ENCODE results near the gene KRCC1. TPM values are rescaled to one million over a fixed set of nuclear protein-coding genes. Genes with fewer than 3 reads are reported as not detected.

Gene KRCC1
- total and polyA plus RNA-seq, 2 experiments from 2014 or later, result 10.3 to 12.5 TPM

DNA sequence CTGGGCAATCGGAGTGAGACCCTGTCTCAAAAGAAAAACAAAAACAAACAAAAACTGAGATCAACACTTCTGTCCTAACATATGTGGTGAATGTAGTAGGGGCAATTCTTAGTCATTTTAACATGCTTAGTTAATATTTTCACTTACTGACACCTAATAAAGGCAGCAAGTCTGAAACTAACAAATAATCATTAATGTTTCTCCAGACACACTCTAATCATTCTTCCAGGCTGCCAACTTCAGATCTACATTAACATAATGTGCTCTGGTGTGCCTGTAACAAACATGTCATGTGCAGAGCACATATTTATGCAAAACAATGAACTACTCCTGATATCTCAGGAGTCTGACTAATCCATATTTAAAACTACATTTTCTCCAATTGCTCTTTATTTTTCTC is 6.0 kb downstream of the KRCC1 start:
- no peaks in the 10 kb centered on the region for H3K9me2 ChIP-seq (ENCODE audit: insufficient read depth)
- DNase-seq (ENCODE audit: low spot score) (no peak), ATAC-seq (no peak)
- H3K9me3 Mint-ChIP-seq, result peaks cover 2% of the 10 kb centered on the region; the same call in 1 of the 3 replicates
- H3K4me3 ChIP-seq, result no peak overlapping the region
- no peaks in the 10 kb centered on the region for H3K27me3 Mint-ChIP-seq (ENCODE audit: insufficient read depth, low read depth, poor library complexity)
- no peak overlapping the region for H3K27ac ChIP-seq (ENCODE audit: low read depth)
- H3K4me3 Mint-ChIP-seq, result no peak overlapping the region
- H3K36me3 Mint-ChIP-seq (ENCODE audit: low read depth), result peaks cover 2% of the 10 kb centered on the region; the same call in 1 of the 3 replicates
- peaks cover 5% of the 10 kb centered on the region; the same call in 1 of the 2 replicates for H4K20me1 ChIP-seq (replicated peaks; ENCODE audit: insufficient read depth)
- H3K27ac Mint-ChIP-seq, result no peak overlapping the region
- H3K79me2 ChIP-seq (replicated peaks; ENCODE audit: insufficient read depth), result peaks cover 23% of the 10 kb centered on the region
- H3K27me3 ChIP-seq (ENCODE audit: insufficient read depth), result no peaks in the 10 kb centered on the region
- H3K4me1 Mint-ChIP-seq, result peaks cover 13% of the 10 kb centered on the region; the same call in 2 of the 3 replicates
- no peak overlapping the region for H2AFZ ChIP-seq
- H3F3A ChIP-seq (replicated peaks; ENCODE audit: low read depth), result no peaks in the 10 kb centered on the region
- H3K4me2 ChIP-seq, result no peak overlapping the region
- no peaks in the 10 kb centered on the region for H3K36me3 ChIP-seq (ENCODE audit: insufficient read depth)
- TF ChIP-seq STAT1 (IDR thresholded peaks at IDR 0.05; ENCODE audit: unreplicated experiment) (no peak), ZNF331 (CRISPR knock-in tag; IDR thresholded peaks at IDR 0.05; ENCODE audit: low read depth) (no peak), POLR2AphosphoS5 (IDR thresholded peaks at IDR 0.05; ENCODE audit: low read depth) (no peak)
- TF ChIP-seq, protein P1, sequence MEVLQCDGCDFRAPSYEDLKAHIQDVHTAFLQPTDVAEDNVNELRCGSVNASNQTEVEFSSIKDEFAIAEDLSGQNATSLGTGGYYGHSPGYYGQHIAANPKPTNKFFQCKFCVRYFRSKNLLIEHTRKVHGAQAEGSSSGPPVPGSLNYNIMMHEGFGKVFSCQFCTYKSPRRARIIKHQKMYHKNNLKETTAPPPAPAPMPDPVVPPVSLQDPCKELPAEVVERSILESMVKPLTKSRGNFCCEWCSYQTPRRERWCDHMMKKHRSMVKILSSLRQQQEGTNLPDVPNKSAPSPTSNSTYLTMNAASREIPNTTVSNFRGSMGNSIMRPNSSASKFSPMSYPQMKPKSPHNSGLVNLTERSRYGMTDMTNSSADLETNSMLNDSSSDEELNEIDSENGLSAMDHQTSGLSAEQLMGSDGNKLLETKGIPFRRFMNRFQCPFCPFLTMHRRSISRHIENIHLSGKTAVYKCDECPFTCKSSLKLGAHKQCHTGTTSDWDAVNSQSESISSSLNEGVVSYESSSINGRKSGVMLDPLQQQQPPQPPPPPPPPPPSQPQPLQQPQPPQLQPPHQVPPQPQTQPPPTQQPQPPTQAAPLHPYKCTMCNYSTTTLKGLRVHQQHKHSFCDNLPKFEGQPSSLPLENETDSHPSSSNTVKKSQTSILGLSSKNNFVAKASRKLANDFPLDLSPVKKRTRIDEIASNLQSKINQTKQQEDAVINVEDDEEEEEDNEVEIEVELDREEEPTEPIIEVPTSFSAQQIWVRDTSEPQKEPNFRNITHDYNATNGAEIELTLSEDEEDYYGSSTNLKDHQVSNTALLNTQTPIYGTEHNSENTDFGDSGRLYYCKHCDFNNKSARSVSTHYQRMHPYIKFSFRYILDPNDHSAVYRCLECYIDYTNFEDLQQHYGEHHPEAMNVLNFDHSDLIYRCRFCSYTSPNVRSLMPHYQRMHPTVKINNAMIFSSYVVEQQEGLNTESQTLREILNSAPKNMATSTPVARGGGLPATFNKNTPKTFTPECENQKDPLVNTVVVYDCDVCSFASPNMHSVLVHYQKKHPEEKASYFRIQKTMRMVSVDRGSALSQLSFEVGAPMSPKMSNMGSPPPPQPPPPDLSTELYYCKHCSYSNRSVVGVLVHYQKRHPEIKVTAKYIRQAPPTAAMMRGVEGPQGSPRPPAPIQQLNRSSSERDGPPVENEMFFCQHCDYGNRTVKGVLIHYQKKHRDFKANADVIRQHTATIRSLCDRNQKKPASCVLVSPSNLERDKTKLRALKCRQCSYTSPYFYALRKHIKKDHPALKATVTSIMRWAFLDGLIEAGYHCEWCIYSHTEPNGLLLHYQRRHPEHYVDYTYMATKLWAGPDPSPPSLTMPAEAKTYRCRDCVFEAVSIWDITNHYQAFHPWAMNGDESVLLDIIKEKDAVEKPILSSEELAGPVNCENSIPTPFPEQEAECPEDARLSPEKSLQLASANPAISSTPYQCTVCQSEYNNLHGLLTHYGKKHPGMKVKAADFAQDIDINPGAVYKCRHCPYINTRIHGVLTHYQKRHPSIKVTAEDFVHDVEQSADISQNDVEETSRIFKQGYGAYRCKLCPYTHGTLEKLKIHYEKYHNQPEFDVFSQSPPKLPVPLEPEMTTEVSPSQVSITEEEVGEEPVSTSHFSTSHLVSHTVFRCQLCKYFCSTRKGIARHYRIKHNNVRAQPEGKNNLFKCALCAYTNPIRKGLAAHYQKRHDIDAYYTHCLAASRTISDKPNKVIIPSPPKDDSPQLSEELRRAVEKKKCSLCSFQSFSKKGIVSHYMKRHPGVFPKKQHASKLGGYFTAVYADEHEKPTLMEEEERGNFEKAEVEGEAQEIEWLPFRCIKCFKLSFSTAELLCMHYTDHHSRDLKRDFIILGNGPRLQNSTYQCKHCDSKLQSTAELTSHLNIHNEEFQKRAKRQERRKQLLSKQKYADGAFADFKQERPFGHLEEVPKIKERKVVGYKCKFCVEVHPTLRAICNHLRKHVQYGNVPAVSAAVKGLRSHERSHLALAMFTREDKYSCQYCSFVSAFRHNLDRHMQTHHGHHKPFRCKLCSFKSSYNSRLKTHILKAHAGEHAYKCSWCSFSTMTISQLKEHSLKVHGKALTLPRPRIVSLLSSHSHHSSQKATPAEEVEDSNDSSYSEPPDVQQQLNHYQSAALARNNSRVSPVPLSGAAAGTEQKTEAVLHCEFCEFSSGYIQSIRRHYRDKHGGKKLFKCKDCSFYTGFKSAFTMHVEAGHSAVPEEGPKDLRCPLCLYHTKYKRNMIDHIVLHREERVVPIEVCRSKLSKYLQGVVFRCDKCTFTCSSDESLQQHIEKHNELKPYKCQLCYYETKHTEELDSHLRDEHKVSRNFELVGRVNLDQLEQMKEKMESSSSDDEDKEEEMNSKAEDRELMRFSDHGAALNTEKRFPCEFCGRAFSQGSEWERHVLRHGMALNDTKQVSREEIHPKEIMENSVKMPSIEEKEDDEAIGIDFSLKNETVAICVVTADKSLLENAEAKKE (CRISPR knock-in tag; IDR thresholded peaks at IDR 0.05), result no peak
- TF ChIP-seq, protein P2, sequence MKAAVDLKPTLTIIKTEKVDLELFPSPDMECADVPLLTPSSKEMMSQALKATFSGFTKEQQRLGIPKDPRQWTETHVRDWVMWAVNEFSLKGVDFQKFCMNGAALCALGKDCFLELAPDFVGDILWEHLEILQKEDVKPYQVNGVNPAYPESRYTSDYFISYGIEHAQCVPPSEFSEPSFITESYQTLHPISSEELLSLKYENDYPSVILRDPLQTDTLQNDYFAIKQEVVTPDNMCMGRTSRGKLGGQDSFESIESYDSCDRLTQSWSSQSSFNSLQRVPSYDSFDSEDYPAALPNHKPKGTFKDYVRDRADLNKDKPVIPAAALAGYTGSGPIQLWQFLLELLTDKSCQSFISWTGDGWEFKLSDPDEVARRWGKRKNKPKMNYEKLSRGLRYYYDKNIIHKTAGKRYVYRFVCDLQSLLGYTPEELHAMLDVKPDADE (IDR thresholded peaks at IDR 0.05), result no peak
- TF ChIP-seq, protein P3, sequence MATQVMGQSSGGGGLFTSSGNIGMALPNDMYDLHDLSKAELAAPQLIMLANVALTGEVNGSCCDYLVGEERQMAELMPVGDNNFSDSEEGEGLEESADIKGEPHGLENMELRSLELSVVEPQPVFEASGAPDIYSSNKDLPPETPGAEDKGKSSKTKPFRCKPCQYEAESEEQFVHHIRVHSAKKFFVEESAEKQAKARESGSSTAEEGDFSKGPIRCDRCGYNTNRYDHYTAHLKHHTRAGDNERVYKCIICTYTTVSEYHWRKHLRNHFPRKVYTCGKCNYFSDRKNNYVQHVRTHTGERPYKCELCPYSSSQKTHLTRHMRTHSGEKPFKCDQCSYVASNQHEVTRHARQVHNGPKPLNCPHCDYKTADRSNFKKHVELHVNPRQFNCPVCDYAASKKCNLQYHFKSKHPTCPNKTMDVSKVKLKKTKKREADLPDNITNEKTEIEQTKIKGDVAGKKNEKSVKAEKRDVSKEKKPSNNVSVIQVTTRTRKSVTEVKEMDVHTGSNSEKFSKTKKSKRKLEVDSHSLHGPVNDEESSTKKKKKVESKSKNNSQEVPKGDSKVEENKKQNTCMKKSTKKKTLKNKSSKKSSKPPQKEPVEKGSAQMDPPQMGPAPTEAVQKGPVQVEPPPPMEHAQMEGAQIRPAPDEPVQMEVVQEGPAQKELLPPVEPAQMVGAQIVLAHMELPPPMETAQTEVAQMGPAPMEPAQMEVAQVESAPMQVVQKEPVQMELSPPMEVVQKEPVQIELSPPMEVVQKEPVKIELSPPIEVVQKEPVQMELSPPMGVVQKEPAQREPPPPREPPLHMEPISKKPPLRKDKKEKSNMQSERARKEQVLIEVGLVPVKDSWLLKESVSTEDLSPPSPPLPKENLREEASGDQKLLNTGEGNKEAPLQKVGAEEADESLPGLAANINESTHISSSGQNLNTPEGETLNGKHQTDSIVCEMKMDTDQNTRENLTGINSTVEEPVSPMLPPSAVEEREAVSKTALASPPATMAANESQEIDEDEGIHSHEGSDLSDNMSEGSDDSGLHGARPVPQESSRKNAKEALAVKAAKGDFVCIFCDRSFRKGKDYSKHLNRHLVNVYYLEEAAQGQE (IDR thresholded peaks at IDR 0.05; ENCODE audit: unreplicated experiment), result no peak
- H3K4me1 ChIP-seq (ENCODE audit: insufficient read depth), result peaks cover 9% of the 10 kb centered on the region

Data from GM23338 (cell line).